ENCODE measurements around the gene HSD17B8. TPM values are rescaled to one million over a fixed set of nuclear protein-coding genes. Genes with fewer than 3 reads are reported as not detected.
A peak's percentile ranks its signal among the peaks of the same experiment; 100 is the strongest.

Gene HSD17B8
- total and polyA plus RNA-seq, 10 donors, result 8.7 to 24.1 (median 16.1) TPM

DNA sequence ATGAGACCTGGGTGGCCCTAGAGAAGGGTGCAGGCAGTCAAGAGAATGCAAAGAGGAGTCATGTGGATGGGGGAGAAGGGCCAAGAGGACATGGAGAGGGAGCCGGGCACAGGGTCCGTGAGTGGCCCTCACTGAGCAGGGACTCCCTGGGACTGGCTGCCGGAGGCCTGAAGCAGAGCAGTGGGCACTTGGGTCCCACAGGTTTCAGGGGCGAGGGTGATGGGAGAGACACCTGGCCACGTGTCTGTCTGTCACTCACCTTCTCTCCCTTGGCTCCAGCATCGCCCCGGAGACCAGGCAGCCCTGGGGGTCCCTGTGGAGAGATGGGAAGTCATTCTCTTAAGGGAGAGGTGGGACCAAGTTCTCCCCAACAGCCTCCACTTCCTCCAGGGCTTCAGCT, 37.6 kb upstream of the HSD17B8 start:
- Histone ChIP-seq H3K36me3 (no peaks in the 10 kb centered on the region), H3K9me3 (no peaks in the 10 kb centered on the region), H3K27ac (no peak overlapping the region), H3K4me1 (peaks cover 0 to 8% (median 4%) of the 10 kb centered on the region in 6 donors), H3K4me3 (no peak overlapping the region), H3K27me3 (replicated peaks in 1 of 7) (no peaks in the 10 kb centered on the region)
- peak; percentile 58 for DNase-seq
- WGBS, 5 donors, result 84 to 90% (median 86%) methylated on average over 7 of the region's 7 CpGs
- intact Hi-C loops (cut with DNase I; ENCODE audit: low total_unique reads), result no loop called here
- TF ChIP-seq POLR2A (IDR thresholded peaks at IDR 0.05) (no peak), POLR2AphosphoS5 (IDR thresholded peaks at IDR 0.05) (no peak)
- TF ChIP-seq, protein P1, sequence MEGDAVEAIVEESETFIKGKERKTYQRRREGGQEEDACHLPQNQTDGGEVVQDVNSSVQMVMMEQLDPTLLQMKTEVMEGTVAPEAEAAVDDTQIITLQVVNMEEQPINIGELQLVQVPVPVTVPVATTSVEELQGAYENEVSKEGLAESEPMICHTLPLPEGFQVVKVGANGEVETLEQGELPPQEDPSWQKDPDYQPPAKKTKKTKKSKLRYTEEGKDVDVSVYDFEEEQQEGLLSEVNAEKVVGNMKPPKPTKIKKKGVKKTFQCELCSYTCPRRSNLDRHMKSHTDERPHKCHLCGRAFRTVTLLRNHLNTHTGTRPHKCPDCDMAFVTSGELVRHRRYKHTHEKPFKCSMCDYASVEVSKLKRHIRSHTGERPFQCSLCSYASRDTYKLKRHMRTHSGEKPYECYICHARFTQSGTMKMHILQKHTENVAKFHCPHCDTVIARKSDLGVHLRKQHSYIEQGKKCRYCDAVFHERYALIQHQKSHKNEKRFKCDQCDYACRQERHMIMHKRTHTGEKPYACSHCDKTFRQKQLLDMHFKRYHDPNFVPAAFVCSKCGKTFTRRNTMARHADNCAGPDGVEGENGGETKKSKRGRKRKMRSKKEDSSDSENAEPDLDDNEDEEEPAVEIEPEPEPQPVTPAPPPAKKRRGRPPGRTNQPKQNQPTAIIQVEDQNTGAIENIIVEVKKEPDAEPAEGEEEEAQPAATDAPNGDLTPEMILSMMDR (IDR thresholded peaks at IDR 0.05 in 8 of 11, conservative IDR thresholded peaks at IDR 0.05 in 3 of 11), result no peak

DNA sequence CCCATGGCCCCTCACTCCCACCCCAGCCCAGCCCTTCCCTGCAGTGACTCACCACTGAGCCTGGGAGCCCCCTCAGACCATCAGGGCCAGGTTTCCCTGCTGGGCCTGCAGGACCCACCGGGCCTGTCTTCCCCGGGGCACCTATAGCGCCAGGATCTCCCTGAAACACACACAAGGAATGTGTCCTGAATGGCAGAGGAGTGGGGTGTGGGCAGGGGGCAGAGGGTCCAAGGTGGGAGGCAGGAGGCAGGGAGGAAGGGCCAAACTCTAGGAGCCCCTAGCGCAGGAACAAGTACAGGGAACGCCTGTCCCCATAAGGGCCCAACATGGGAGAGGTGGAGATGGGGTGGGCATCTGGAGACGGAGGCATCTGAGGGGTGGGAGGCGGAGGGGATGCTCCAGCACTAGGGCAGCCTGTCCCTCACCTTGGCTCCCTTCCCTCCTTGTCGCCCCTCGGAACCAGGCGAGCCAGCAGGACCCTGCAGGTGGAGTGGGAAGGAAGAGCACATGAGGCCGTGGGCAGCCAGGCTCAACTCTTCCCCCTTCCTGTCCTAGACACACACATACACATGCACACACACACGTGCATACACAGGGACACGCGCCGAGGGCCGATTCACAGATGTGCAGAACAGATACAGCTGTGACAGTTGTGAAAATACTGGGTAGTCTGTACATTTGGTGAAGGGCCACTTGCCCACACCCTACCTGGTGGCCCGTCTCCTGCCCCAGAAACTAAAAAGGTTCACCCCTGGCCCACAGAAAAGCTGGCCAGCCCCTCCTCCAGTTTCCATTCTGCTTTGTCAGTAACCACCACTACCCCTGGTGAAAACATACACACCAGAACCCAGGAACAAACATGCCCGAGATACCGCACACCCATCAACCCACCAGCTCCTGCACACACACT, 36.8 kb upstream of the HSD17B8 start:
- H3K27ac ChIP-seq, result no peak overlapping the region
- no peaks in the 10 kb centered on the region for H3K4me1 ChIP-seq
- peaks cover 0 to under 1% (median 0%) of the 10 kb centered on the region in 7 donors for H3K27me3 ChIP-seq (replicated peaks in 1 of 7)
- WGBS, 5 donors, result 84 to 93% (median 86%) methylated on average over 14 to 19 of the region's 19 CpGs
- no peak for TF ChIP-seq POLR2AphosphoS5 (IDR thresholded peaks at IDR 0.05)
- TF ChIP-seq, protein P1 (IDR thresholded peaks at IDR 0.05 in 8 of 11, conservative IDR thresholded peaks at IDR 0.05 in 3 of 11), result no peak
- no peak for TF ChIP-seq POLR2A (IDR thresholded peaks at IDR 0.05)
- intact Hi-C loops (cut with DNase I; ENCODE audit: low total_unique reads), result no loop called here
- H3K36me3 ChIP-seq, result no peaks in the 10 kb centered on the region
- peak; percentile 64 for DNase-seq
- H3K4me3 ChIP-seq, result no peak overlapping the region
- H3K9me3 ChIP-seq, result no peaks in the 10 kb centered on the region

- 66 to 85% (median 76%) methylated on average over 6 of the region's 6 CpGs for WGBS, 5 donors
- Histone ChIP-seq H3K36me3 (no peaks in the 10 kb centered on the region), H3K4me3 (no peak overlapping the region), H3K27me3 (replicated peaks in 1 of 7) (peaks cover 0 to 6% (median 0%) of the 10 kb centered on the region in 7 donors), H3K27ac (no peak overlapping the region), H3K9me3 (no peaks in the 10 kb centered on the region), H3K4me1 (no peaks in the 10 kb centered on the region)
- intact Hi-C loops (cut with DNase I; ENCODE audit: low total_unique reads), result no loop called here
- DNase-seq, result peak; percentile 36
- TF ChIP-seq POLR2A (IDR thresholded peaks at IDR 0.05) (no peak), POLR2AphosphoS5 (IDR thresholded peaks at IDR 0.05) (no peak)
- TF ChIP-seq, protein P1 (IDR thresholded peaks at IDR 0.05 in 8 of 11, conservative IDR thresholded peaks at IDR 0.05 in 3 of 11), result no peak
Measured at GRCh38 chr6:33168284-33168601, 36.2 kb upstream of the HSD17B8 start.

DNA sequence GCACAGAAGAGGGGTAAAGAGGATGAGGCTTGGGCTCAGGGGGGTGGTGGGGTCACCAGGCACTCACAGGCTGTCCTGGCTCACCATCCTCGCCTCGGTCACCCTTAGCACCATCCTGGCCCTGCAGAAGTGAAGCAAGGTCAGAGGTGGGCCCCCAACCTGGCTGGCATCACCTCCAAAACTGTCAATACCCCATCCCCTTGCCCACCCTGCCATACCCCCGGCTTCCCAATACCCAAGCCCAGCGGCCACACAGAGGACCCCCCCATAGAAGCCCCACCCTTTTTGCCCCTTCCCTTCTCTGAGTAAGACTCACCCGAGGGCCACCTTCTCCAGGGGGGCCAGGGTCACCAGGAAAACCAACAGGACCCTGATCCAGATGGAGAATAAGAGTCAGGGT, 35.8 kb upstream of the HSD17B8 start:
- Histone ChIP-seq H3K27me3 (replicated peaks in 1 of 7) (peaks cover 0 to 6% (median 0%) of the 10 kb centered on the region in 7 donors), H3K27ac (no peak overlapping the region), H3K36me3 (no peaks in the 10 kb centered on the region), H3K9me3 (no peaks in the 10 kb centered on the region), H3K4me3 (no peak overlapping the region), H3K4me1 (no peaks in the 10 kb centered on the region)
- TF ChIP-seq, protein P1 (IDR thresholded peaks at IDR 0.05 in 8 of 11, conservative IDR thresholded peaks at IDR 0.05 in 3 of 11), result no peak
- TF ChIP-seq POLR2A (IDR thresholded peaks at IDR 0.05) (no peak), POLR2AphosphoS5 (IDR thresholded peaks at IDR 0.05) (no peak)
- 58 to 78% (median 70%) methylated on average over 5 of the region's 5 CpGs for WGBS, 5 donors
- intact Hi-C loops (cut with DNase I; ENCODE audit: low total_unique reads), result no loop called here
- DNase-seq, result peak; percentile 30

All from spleen (tissue), 11 donors.